Measurements from ENCODE around the gene GPR84.

DNA sequence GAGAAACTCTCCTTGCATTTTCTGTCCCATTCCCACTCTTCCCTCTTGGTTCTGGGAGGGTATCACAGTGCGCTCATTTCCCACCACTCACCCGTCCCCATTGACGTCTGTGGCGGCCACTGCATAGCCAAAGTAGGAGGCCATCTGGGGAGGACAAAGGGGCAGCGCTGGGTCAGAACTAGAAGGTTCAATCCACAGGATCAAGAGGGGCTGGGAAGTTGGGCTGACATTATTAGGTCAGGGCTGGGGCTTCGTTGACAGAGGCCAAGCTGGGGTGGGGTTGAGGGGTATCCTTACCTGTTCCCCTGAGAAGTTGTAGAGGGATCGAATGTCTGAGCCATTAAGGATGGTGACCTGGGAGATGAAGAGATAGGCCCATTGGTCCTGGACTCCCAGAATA is 41.3 kb upstream of the GPR84 start:
- TF ChIP-seq EZH2 (IDR thresholded peaks at IDR 0.05; ENCODE audit: insufficient read depth, poor library complexity, severe bottlenecking) (no peak), EZH2phosphoT487 (IDR thresholded peaks at IDR 0.05; ENCODE audit: insufficient read depth, low read depth) (no peak)
